ENCODE measurements around the gene LRR1.
A peak's percentile ranks its signal among the peaks of the same experiment; 100 is the strongest.

LRR1 gene, protein sequence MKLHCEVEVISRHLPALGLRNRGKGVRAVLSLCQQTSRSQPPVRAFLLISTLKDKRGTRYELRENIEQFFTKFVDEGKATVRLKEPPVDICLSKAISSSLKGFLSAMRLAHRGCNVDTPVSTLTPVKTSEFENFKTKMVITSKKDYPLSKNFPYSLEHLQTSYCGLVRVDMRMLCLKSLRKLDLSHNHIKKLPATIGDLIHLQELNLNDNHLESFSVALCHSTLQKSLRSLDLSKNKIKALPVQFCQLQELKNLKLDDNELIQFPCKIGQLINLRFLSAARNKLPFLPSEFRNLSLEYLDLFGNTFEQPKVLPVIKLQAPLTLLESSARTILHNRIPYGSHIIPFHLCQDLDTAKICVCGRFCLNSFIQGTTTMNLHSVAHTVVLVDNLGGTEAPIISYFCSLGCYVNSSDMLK

DNA sequence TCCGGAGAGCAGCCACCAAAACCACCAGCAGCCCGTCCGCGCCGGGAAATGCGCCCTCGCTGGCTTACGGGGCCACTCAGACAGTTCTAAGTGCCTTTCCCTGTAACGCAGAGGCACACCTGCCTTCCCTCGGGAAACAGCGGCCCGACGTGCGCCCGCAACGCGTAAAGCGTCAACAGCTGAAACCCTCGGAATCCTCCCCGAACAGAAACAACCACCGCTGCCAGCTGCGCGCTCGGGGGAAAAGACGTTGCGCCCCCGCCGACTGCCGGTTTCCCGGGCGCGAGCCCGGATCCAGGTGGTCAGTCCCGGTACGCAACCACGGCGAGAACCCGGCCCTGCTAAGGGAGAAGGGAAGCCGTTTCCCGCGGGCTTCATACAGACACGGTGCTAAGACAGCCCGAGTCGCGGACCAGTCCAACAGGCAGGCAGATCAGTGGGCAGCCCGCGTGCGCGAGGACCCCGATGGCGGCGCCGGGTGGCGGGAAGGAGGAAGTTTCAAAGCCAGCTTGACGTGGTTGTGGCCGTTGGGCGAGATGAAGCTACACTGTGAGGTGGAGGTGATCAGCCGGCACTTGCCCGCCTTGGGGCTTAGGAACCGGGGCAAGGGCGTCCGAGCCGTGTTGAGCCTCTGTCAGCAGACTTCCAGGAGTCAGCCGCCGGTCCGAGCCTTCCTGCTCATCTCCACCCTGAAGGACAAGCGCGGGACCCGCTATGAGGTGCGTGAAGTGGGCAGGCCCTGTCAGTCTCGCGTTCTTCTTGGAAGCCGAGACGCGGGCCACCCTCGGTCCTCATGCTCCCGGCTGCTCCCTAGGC, at the start of gene LRR1:
LRR1 (plus strand) TSS at position 456 of the 816 bp plus-strand sequence; CDS start at position 537, 81 bp downstream.
- no peak for TF ChIP-seq EZH2phosphoT487 (IDR thresholded peaks at IDR 0.05; ENCODE audit: low read length)
- TF ChIP-seq EZH2 (optimal IDR thresholded peaks at IDR 0.05; ENCODE audit: low read depth, low read length): no peak
- TF ChIP-seq, protein P1, sequence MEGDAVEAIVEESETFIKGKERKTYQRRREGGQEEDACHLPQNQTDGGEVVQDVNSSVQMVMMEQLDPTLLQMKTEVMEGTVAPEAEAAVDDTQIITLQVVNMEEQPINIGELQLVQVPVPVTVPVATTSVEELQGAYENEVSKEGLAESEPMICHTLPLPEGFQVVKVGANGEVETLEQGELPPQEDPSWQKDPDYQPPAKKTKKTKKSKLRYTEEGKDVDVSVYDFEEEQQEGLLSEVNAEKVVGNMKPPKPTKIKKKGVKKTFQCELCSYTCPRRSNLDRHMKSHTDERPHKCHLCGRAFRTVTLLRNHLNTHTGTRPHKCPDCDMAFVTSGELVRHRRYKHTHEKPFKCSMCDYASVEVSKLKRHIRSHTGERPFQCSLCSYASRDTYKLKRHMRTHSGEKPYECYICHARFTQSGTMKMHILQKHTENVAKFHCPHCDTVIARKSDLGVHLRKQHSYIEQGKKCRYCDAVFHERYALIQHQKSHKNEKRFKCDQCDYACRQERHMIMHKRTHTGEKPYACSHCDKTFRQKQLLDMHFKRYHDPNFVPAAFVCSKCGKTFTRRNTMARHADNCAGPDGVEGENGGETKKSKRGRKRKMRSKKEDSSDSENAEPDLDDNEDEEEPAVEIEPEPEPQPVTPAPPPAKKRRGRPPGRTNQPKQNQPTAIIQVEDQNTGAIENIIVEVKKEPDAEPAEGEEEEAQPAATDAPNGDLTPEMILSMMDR (IDR thresholded peaks at IDR 0.05; ENCODE audit: low read length): no peak
- H3K9me3 ChIP-seq (replicated peaks; ENCODE audit: insufficient read depth, low read length): no peaks in the 10 kb centered on the region
- H3K4me2 ChIP-seq (ENCODE audit: low read depth, low read length): peak within 1 kb of the TSS; percentile 55
- H3K27me3 ChIP-seq (replicated peaks; ENCODE audit: insufficient read depth, low read length): no peaks in the 10 kb centered on the region
- H3K36me3 ChIP-seq (replicated peaks; ENCODE audit: insufficient read depth, low read length): no peaks in the 10 kb centered on the region
- H3K79me2 ChIP-seq (ENCODE audit: low read length): peaks cover 23% of the 10 kb centered on the region
- DNase-seq: peak; percentile 67
- peak within 1 kb of the TSS; percentile 67 for H2AFZ ChIP-seq (ENCODE audit: low read length)
- peak within 1 kb of the TSS; percentile 86 for H3K4me3 ChIP-seq (ENCODE audit: low read length)
- peaks cover 8% of the 10 kb centered on the region; the same call in 1 of the 2 replicates for H3F3A ChIP-seq (ENCODE audit: insufficient read depth, low read length)
- H3K9ac ChIP-seq (ENCODE audit: low read length): peak within 1 kb of the TSS; percentile 97
- no peaks in the 10 kb centered on the region for H4K20me1 ChIP-seq (ENCODE audit: insufficient read depth, low read length)
- H3K9me2 ChIP-seq (replicated peaks; ENCODE audit: insufficient read depth, low read length): no peaks in the 10 kb centered on the region
- no peaks in the 10 kb centered on the region for H3K4me1 ChIP-seq (ENCODE audit: low read length)
- H3K27ac ChIP-seq (ENCODE audit: low read length): peak within 1 kb of the TSS; percentile 99

DNA sequence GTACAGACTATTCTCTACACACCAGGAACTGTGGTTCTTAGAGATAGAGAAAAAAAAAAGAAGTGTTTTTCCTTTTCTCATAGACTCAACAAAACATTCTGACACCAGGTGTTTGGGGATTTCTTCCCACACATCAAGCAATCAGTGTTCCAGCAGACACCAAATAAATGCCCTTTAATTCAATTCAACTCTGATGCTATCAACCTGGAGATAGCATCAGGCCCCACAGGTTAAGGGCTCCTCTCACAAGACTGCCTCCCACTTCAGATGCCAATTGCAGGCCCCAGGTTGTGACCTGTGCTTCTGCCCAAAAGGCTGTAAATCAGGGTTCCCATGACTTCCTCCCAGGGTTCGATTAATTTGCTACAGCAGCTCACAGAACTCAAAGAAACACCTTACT, 49.3 kb upstream of the LRR1 start:
- no peak for TF ChIP-seq EZH2 (optimal IDR thresholded peaks at IDR 0.05; ENCODE audit: low read depth, low read length)
- TF ChIP-seq, protein P1 (IDR thresholded peaks at IDR 0.05; ENCODE audit: low read length): no peak
- TF ChIP-seq EZH2phosphoT487 (IDR thresholded peaks at IDR 0.05; ENCODE audit: low read length): no peak
- Histone ChIP-seq H3K27ac (ENCODE audit: low read length) (no peak overlapping the region), H3K36me3 (replicated peaks; ENCODE audit: insufficient read depth, low read length) (no peaks in the 10 kb centered on the region), H2AFZ (ENCODE audit: low read length) (no peak overlapping the region), H3K4me3 (ENCODE audit: low read length) (no peak overlapping the region), H3K9ac (ENCODE audit: low read length) (no peak overlapping the region), H3F3A (ENCODE audit: insufficient read depth, low read length) (no peaks in the 10 kb centered on the region), H3K9me3 (replicated peaks; ENCODE audit: insufficient read depth, low read length) (no peaks in the 10 kb centered on the region), H3K9me2 (replicated peaks; ENCODE audit: insufficient read depth, low read length) (no peaks in the 10 kb centered on the region), H3K27me3 (replicated peaks; ENCODE audit: insufficient read depth, low read length) (no peaks in the 10 kb centered on the region), H3K4me2 (ENCODE audit: low read depth, low read length) (no peak overlapping the region), H4K20me1 (ENCODE audit: insufficient read depth, low read length) (no peaks in the 10 kb centered on the region), H3K79me2 (ENCODE audit: low read length) (no peaks in the 10 kb centered on the region), H3K4me1 (ENCODE audit: low read length) (no peaks in the 10 kb centered on the region)
- DNase-seq: no peak

DNA sequence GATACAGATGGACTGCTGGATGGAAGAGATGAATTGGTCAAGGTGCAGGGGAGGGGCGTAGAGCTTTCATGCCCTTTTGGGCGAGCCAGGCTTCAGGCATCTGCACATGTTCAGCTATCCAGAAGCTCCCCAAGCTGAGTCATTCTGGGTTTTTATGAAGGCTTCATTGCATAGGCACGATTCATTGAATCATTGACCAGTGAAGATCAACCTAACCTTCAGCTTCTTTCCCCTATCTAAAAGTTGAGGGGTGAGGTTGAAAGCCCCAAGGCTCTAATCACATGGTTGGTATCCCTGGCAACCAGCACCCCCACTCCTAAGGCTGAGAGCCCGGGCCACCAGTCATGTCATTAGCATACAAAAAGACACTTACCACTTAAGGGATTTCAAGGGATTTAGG, 48.9 kb upstream of the LRR1 start:
- H4K20me1 ChIP-seq (ENCODE audit: insufficient read depth, low read length): no peaks in the 10 kb centered on the region
- no peak overlapping the region for H3K27ac ChIP-seq (ENCODE audit: low read length)
- DNase-seq: no peak
- H3K79me2 ChIP-seq (ENCODE audit: low read length): no peaks in the 10 kb centered on the region
- H3K36me3 ChIP-seq (replicated peaks; ENCODE audit: insufficient read depth, low read length): no peaks in the 10 kb centered on the region
- no peaks in the 10 kb centered on the region for H3K4me1 ChIP-seq (ENCODE audit: low read length)
- no peaks in the 10 kb centered on the region for H3K27me3 ChIP-seq (replicated peaks; ENCODE audit: insufficient read depth, low read length)
- no peaks in the 10 kb centered on the region for H3K9me3 ChIP-seq (replicated peaks; ENCODE audit: insufficient read depth, low read length)
- H3K4me3 ChIP-seq (ENCODE audit: low read length): no peak overlapping the region
- no peaks in the 10 kb centered on the region for H3K9me2 ChIP-seq (replicated peaks; ENCODE audit: insufficient read depth, low read length)
- H3K9ac ChIP-seq (ENCODE audit: low read length): no peak overlapping the region
- no peak overlapping the region for H2AFZ ChIP-seq (ENCODE audit: low read length)
- no peaks in the 10 kb centered on the region for H3F3A ChIP-seq (ENCODE audit: insufficient read depth, low read length)
- TF ChIP-seq EZH2 (optimal IDR thresholded peaks at IDR 0.05; ENCODE audit: low read depth, low read length) (no peak), EZH2phosphoT487 (IDR thresholded peaks at IDR 0.05; ENCODE audit: low read length) (no peak)
- no peak overlapping the region for H3K4me2 ChIP-seq (ENCODE audit: low read depth, low read length)

All from MM.1S (cell line).